Measurements from ENCODE around the gene FGF18.

The FGF18 gene

DNA sequence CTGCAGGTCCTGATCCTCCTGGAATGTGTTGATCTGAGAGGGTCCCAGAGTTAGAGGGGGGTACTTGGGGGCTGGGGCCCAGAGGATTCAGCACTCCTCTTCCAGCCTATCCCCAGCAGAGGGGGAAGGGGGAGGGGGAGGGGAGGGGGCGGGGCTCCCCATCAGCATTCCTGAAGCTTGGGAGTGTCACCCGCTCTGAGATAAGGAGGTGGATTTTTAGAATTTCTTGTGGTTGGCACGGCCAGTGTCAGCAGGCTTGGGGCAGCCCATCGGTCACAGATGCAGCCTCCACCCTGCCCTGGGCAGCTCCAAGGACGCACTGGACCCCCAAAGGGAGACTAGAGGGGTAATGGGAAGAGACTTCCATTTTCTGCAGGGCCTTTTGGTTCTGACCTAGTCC, 5.3 kb downstream of the FGF18 start:
- DNase-seq, result no peak

DNA sequence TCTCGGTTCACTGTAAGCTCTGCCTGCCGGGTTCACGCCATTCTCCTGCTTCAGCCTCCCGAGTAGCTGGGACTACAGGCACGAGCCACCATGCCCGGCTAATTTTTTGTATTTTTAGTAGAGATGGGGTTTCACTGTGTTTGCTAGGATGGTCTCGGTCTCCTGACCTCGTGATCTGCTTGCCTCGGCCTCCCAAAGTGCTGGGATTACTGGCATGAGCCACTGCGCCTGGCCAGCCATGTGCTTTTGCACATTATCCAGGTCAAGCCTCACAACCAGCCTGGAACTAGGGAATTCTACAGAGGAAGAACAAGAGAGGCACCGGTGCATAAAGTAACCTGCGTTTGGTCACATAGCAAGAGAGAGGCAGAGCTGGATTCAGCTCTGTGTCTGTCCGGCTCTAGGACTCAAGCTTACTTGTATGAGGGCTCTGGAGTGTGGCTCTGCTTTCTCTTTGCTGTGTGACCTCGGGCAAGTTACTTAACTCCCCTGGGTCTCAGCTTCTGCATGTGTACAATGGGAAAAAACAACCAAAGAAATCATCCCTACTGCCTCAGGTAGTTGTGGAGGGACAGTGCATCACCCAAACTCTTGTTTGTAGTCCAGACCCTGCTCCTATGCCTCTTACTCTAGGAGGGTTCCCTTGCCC, 6.3 kb downstream of the FGF18 start:
- DNase-seq, result no peak

- no peak for DNase-seq
These were observed 6.8 kb downstream of the FGF18 start for GRCh38 chr5:171426266-171426665.

DNA sequence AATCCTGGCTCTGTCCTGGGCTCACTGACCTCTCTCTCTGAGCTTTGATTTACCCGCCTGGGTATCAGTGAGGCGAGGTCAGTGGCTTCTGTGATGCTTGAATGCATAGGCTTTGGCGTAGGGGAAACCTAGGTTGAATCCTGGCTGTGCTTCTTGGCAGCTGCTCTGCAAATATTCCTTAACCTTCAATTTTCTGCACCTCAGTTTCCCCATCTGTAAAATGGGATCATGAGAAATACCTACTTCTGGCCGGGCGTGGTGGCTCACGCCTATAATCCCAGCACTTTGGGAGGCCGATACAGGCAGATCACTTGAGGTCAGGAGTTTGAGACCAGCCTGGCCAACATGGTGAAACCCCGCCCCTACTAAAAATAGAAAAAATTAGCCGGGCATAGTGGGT, 7.2 kb downstream of the FGF18 start:
- DNase-seq, result no peak

DNA sequence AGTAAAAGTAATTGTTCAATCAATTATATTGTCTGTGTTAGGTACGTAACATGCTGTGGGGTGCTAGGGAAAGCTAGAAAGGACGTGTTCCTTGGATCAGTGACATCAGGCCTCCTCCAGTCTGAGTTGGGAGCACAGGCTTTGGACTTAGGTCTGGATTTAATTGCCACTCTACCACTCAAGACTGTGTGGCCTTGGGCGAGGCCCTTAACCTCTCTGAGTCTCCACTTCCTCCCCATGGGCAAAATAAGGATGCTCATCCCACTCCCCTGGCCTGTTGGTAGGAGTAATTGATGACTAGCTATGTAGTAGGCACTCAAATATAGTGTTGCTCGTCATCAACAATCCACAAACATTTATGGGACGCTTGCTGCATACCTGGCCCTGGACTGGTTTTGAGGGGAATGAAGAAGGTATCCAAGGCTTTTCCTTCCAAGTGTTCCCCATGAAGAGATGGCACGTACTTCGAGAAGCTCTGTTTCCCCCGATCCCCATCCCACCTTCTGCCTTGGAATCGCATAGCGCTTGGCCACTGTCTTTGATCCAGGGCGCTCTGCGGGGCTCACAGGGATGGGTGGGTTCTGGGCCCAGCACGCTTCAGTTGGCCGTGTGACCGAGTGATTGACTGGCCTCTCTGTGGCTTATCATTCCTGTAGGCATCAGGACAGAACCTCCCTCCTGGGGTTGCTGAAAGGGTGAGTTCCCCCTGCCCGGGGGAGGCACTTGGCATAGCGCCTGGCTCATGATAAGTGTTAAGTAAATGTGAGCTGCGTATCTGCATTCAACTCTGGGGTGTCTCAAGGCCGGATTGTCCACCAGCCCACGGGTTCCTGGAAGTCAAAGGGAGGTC, 8.1 kb downstream of the FGF18 start:
- no peak for DNase-seq

GRCh38 chr5:171428168-171428696, 8.8 kb downstream of the FGF18 start:
- DNase-seq, result no peak

DNA sequence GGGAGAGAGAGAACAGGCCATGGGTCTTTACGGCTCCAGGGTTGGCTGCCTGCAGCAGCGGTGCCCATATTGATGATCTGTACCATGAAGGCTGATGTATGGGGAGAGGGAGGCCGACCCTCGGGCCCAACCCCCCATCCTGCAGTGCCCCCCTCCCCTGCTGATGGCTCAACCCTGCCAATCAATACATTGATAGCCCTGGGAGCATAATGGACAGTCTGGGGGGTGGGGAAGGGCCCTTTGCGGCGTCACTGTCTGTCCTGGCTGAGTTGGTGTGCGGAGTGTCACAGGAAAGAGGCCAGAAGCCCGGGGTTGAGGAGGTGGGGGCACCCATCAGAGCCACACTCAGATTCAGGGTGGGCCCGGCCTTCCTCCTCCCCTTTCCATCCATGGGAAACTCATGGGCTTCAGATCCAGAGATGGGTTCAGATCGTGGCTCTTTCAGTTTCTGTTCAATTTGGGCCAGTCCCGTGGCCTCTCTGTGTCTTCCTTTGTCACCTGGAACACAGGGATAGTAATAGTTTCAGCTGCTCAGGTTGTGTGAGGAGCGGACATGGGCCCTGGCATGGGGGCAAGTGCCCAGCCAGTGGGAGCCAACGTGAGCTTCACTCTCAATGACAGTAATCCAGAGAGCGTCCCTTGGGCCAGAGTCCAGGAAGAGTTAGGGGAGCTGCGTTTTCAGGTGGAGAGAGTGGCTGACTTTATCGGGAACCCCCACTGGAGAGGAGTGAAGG, 9.5 kb downstream of the FGF18 start:
- no peak for DNase-seq

DNA sequence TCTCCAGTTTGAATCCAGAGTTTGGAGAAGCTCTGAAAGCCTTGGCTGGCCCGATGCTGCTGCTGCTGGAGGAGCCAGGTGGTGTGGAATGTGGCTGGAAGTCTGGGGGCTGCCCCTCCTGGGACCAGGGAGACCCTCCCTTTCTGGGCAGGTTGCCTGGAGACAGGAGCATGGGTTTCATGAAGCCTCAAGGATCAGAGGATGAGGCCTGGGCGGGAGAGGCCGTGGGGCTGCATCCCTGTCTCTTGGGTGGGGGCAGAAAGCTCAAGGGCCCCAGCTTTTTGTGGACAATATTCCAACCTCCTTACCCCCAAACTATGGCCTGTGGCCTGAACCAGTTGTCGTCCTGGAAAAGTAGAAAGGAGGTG, 10.1 kb downstream of the FGF18 start:
- no peak for DNase-seq

DNA sequence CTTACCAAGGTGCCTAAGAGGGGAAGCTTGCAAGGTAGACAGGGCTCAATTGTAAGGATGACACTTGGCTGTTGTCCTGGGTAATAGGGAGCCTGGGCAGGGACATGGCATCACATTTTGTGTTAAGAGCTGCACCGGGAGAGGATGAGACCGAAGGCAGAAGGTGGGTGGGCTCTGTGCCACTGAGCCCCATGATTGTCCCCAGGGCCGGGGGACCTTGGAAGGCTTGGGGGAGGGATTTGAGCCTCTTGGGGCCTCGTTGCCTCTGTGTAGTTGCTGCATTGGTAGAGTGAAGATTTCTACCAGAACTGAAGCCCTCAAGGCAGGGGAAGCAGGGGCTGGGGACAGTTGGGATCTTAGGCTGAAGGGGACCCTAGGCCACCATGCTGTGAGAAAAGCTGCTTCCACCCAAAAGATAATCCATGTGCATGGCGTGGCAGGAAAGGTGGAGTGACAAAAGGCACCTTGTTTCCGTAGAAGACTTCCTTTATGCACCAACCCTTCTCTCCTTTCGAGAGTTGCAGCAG, 11.9 kb downstream of the FGF18 start:
- DNase-seq, result no peak

GRCh38 chr5:171432076-171432475, 12.6 kb downstream of the FGF18 start:
- no peak for DNase-seq

DNA sequence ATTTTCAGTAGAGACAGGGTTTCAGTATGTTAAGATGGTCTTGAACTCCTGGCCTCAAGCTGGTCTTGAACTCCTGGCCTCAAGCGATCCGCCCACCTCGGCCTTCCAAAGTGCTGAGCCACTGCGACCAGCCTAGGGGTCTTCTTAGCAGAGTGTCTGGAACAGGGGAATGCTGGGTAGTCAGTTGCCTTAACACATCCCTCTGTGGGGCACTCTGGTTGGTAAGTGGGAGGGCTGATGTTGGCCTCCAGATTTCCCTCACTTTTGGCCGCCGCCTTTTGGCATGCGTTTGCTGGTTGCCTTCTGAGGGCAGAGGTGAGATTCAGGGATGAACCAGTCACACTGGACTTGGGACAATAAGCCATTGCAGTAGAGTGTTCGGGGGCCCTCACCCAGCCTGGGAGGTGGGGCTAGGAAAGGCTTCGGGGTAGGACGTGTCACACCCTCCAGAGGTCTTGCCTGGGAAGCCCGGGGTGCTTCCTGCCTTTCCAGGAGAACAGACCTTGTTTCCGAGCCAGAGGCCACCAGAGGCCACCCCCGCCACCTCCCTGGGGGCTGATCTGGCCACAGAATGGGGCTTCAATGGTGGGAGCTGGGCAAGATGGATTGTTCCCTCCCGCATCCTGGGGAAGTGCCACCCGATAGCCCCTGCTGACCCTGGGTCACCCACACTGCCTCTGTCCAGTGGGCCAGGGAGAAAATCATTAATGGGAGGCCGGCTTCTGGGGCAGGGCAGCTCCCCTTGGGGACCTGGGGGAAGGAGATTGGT, 13.3 kb downstream of the FGF18 start:
- no peak for DNase-seq

- no peak for DNase-seq
These were observed 13.9 kb downstream of the FGF18 start for GRCh38 chr5:171433352-171433698.

DNA sequence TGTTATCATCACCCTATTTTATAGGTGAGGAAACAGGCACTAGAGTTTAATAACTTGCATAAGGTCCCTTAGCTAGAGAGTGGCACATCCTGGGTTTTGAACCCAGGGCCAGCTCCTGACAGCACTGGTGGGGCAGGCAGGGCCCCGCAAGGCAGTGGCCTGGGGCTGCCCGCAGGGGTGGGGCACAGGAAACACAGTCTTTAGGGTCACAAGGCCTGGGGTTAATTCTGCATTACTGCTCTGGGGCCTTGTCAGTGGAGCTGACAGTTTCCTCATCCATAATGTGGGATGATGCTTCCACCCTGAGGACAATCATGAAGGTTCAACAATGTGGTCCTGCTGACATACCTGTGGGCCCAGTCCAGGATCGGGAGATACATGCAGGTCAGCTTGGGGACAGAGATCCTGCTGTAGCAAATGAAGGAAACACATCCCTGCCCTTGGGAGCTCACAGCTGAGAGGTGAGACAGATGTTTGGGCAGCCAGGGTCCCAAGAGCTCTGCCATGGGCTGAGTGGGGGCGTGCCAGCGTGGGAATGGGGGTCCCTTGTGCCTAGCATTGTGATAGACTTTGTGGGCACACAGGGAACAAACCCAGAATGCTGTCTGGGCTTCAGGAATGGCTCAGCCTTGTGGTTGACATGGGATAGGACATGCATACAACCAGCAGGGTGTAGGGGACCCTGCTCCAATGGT, 14.7 kb downstream of the FGF18 start:
- DNase-seq, result no peak

GRCh38 chr5:171434874-171435273, 15.4 kb downstream of the FGF18 start:
- no peak for DNase-seq

DNA sequence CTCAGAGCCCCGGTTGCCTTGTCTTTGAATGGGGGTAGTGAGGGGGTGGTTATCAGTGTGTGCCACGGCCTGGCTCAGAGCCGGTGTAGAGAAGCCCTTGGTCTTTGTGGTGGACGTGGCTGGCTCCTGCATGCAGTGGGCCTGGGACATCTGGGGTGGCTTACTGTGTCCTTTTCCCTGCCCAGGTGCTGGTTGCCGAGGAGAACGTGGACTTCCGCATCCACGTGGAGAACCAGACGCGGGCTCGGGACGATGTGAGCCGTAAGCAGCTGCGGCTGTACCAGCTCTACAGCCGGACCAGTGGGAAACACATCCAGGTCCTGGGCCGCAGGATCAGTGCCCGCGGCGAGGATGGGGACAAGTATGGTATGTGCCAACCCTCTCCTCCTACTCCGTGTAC, 16.5 kb downstream of the FGF18 start:
- DNase-seq, result no peak

DNA sequence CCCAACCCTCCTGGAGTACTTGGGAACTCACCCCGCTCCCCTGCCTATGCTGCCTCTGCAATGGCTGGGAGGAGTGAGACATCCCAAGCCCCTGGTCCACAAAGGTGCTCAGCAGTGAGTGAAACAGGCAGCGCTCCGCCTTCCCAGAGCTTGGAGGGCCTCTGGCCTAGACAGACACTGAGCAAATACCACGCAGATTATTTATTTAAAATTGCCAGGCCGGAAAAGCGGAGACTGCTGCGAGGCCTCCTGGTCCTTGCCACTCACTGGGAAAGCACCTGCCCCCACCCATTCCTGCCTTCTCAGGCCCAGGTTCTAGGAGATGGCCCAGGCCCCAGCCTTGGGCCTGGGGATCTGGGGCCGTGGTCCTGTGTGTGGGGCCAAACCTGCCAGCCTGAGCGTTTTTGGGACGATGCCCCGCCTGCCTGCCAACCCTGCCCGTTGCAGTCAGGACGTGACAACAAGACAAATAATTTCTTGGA, 17.4 kb downstream of the FGF18 start:
- DNase-seq, result no peak

- DNase-seq, result no peak
These were observed 17.9 kb downstream of the FGF18 start for GRCh38 chr5:171437286-171437821.

DNA sequence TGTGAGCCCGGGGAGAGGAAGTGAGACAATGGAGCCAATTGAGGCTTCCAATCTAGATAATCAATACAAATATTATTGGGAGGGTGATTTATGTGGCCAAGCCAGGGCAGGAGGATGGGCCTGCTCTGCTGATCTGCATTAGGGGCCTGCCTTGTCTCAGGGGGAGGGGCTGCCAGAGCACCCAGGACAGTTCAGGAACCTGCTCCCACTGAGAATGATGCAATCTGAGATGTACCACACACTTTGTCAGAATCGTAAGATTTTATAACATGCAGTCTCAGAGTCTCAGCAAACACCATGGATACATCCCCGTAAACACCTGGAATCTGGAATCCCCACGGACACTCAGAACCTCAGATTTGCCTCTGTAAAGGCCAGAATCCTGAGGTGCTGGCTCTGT, 19.3 kb downstream of the FGF18 start:
- DNase-seq, result no peak

DNA sequence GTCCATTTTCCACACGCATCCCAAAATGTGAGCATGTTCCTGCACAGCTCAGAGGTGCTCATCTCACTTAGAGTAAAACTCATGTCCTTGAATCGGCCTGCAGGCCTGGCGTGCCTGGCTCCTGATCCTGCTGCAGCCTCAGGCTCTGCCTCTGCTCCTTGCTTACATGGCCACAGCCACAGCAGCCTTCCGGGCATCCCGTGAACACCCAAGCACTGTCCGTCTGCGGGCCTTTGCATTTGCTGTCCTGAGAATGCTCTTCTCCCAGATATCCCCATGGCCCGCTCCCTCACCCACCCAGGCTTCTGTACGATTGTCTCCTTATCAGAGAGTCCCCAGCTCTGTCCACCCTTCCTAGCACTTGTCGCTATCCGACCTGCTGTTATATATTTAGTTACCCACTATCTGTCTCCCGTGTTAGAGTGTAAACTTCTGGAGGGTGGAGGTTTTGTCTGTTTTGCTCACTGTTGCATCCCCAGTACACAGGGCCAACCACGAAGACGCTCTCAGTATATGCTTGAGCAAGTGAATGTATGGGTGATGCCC, 21.9 kb downstream of the FGF18 start:
- no peak for DNase-seq

DNA sequence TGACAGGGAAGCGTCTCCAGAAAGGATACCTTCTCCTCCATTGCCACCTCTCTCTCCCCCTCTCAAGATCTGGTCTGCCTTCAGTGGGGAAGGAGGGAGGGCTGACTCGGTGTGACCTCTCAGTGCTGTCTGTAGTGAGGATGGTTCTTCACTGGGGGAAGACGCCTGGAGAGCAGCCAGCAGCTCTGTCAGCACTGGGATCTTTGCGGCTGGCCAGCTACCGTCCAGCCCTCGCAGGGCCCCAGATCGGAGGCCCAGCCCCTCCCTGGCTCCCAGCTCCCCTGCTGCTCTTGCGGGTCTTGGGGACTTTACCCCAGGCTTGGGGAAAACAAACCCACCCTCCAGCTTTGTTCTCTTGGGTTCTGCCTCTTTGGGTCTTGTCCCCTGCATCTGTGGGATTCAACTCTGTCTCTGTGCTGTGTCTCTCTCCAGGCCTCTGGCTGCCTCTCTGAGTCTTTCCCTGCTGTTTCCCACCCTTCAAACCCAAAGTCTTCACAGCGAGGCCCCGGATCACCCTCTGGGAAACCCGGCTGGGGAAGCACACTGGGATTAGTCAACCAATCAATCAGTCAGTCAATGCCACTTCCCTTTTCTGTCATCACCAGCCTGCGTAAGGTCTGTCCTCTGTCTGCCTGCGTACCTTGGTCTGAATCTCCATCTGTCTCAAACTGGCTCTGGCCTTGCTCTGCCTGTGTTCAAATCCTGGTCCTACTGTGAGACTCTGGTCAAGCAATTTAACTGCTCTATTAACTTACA, 23.0 kb downstream of the FGF18 start:
- no peak for DNase-seq

DNA sequence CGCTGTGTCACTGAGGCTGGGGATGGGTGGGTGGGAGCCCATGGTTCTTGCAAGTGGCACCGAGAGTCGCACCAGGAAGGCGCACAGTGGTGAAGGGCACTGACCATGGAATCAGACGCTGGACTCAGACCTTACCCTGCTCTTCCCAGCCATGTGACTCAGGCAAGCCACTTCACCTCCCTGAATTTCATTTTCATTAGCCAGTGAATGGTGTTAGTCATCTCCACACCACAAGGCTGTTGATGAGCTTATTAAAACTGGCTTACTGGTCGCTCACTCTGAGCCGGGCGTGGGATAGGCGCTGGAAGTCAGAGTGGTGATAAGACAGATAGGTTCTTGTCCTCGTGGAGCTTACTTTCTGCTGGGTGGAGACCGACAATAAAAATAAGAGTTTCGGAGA, 25.1 kb downstream of the FGF18 start:
- DNase-seq, result no peak

Data from activated gamma-delta T cell (primary cell).